Uterus (tissue), 2 donors: ENCODE measurements around the gene PTCH2.

Source experiments
- POLR2A ChIP-seq, 2 donors: fragments of 450-650 bp; IDR thresholded peaks; one replicate each; pipeline ENCODE4 v1.6.1; 2016; ENCODE audit warnings: antibody characterized with exemption in 2 of 2, mild to moderate bottlenecking in 1 of 2, moderate library complexity in 1 of 2
- TF ChIP-seq, protein P1 (sequence below), 4 experiments: fragments of 200-600 bp in 2 of 4; fragments of 450-650 bp in 2 of 4; sonication (generic) in 2 of 4; IDR thresholded peaks; one replicate each; pipeline ENCODE4 v1.5.1; 2016 to 2019; ENCODE audit warnings: antibody characterized with exemption in 4 of 4, mild to moderate bottlenecking in 2 of 4, moderate library complexity in 1 of 4

DNA sequence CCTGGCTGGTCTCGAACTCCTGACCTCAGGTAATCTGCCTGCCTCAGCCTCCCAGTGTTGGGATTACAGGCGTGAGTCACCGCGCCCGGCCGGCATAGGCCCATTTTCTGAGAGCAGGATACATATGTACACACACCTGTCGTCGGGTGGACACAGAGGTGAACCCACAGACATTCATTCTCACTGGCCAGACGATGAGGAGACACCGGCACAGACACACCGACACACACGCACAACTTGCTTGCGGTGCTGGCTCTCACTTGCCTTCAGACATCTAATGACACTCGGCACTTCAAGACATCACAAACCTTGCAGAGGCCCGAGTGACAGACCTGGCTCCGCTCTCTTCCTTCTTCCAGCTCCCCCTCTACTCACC, 579 bp downstream of the PTCH2 start:
- TF ChIP-seq, protein P1, sequence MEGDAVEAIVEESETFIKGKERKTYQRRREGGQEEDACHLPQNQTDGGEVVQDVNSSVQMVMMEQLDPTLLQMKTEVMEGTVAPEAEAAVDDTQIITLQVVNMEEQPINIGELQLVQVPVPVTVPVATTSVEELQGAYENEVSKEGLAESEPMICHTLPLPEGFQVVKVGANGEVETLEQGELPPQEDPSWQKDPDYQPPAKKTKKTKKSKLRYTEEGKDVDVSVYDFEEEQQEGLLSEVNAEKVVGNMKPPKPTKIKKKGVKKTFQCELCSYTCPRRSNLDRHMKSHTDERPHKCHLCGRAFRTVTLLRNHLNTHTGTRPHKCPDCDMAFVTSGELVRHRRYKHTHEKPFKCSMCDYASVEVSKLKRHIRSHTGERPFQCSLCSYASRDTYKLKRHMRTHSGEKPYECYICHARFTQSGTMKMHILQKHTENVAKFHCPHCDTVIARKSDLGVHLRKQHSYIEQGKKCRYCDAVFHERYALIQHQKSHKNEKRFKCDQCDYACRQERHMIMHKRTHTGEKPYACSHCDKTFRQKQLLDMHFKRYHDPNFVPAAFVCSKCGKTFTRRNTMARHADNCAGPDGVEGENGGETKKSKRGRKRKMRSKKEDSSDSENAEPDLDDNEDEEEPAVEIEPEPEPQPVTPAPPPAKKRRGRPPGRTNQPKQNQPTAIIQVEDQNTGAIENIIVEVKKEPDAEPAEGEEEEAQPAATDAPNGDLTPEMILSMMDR (IDR thresholded peaks at IDR 0.05): no peak
- no peak for TF ChIP-seq POLR2A (IDR thresholded peaks at IDR 0.05)
